ENCODE data around the gene MESP2. TPM values are rescaled to one million over a fixed set of nuclear protein-coding genes. Genes with fewer than 3 reads are reported as not detected.

Gene MESP2
- polyA plus RNA-seq, 3 donors: 0.67 TPM; not detected in 2

DNA sequence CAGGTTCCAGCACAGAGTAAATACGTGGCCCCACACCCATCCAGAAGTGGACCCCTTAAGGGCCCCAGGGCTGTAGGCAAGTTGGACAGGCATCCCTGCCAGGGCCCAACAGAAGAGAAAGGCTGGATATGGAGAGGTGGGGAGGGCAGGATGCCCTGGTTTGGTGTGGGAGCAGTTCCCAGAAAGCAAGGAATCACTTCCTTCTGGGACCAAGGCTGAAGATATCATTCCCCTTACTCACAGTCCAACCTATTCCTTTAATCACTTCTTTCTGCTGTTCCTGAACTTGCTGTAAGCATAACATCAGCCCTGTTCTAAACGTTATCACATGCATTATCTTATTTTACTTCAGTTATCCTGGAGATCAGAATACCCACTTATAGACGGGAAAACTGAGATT, 6.1 kb upstream of the MESP2 start:
- no peak overlapping the region for H3K4me3 Mint-ChIP-seq
- Histone ChIP-seq H3K4me1 (ENCODE audit: control insufficient read depth in 1 of 2, insufficient read depth in 2 of 2, low read length in 2 of 2) (peaks cover 3 to 8% of the 10 kb centered on the region in 2 donors), H3K4me2 (replicated peaks; ENCODE audit: extremely low read depth, low read length, poor library complexity, severe bottlenecking) (no peak overlapping the region), H3K9ac (ENCODE audit: insufficient read depth, low read length, poor library complexity, severe bottlenecking) (no peak overlapping the region), H3K79me2 (ENCODE audit: insufficient read depth, low read length) (no peaks in the 10 kb centered on the region), H3K36me3 (replicated peaks in 1 of 2; ENCODE audit: control insufficient read depth in 1 of 2, insufficient read depth in 2 of 2, low read length in 2 of 2) (no peaks in the 10 kb centered on the region), H3K27ac (ENCODE audit: low read depth in 1 of 2, low read length in 2 of 2) (no peak overlapping the region), H4K20me1 (ENCODE audit: insufficient read depth, low read length) (no peaks in the 10 kb centered on the region), H3K27me3 (ENCODE audit: control insufficient read depth in 2 of 2, insufficient read depth in 2 of 2, low read length in 2 of 2) (no peaks in the 10 kb centered on the region), H3K4me3 (replicated peaks in 1 of 3; ENCODE audit: low read depth in 2 of 3, low read length in 3 of 3) (no peak overlapping the region), H3K9me3 (replicated peaks in 1 of 2; ENCODE audit: control insufficient read depth in 1 of 2, insufficient read depth in 1 of 2, low read length in 2 of 2) (no peaks in the 10 kb centered on the region), H2AFZ (ENCODE audit: insufficient read depth, low read depth, low read length, poor library complexity, severe bottlenecking) (no peak overlapping the region)
- H3K27me3 Mint-ChIP-seq (ENCODE audit: low read depth in 3 of 3): peaks cover 0 to 4% (median 2%) of the 10 kb centered on the region in 3 donors
- no peak overlapping the region for H3K27ac Mint-ChIP-seq
- H3K36me3 Mint-ChIP-seq: peaks cover 0 to 3% of the 10 kb centered on the region in 2 donors
- peaks cover 13% of the 10 kb centered on the region for H3K4me1 Mint-ChIP-seq
- intact Hi-C loops (cut with micrococcal nuclease): no loop called here
- no peak for DNase-seq
- 80% methylated on average over 2 of the region's 3 CpGs for WGBS (ENCODE audit: insufficient coverage)
- TF ChIP-seq, protein P1, sequence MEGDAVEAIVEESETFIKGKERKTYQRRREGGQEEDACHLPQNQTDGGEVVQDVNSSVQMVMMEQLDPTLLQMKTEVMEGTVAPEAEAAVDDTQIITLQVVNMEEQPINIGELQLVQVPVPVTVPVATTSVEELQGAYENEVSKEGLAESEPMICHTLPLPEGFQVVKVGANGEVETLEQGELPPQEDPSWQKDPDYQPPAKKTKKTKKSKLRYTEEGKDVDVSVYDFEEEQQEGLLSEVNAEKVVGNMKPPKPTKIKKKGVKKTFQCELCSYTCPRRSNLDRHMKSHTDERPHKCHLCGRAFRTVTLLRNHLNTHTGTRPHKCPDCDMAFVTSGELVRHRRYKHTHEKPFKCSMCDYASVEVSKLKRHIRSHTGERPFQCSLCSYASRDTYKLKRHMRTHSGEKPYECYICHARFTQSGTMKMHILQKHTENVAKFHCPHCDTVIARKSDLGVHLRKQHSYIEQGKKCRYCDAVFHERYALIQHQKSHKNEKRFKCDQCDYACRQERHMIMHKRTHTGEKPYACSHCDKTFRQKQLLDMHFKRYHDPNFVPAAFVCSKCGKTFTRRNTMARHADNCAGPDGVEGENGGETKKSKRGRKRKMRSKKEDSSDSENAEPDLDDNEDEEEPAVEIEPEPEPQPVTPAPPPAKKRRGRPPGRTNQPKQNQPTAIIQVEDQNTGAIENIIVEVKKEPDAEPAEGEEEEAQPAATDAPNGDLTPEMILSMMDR (IDR thresholded peaks at IDR 0.05): no peak
- no peaks in the 10 kb centered on the region for H3K9me3 Mint-ChIP-seq

DNA sequence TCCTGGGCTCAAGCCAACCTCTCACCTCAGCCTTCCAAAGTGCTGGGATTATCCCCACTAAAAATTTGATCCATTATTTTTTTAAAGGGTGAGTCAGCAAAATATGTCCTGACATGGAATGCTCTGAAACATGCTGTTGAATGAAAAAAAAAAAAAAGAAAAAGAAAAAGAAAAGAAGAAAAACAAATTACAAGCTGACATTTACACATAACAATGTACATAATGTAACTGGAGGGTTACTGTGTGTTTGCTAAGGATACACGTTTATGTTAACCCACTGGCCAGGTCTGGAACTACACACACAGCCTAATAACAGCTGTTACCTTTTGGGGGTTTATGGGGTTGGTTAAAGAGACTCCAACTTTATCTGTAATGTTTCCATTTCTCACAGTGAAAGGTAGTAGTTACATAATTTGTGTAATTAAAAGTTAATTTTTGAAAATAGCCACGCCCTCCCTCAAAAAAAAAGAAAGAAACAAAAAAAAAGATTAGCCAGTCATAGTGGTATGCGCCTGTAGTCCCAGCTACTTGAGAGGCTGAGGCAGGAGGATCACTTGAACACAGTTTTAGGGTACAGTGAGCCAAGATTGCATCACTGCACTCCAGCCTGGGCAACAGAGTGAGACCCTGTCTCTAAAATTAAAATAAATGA, 3.1 kb upstream of the MESP2 start:
- WGBS (ENCODE audit: insufficient coverage): no CpG with 5 or more reads among the region's 3 CpGs
- H3K4me1 Mint-ChIP-seq: peaks cover 13% of the 10 kb centered on the region
- no peak overlapping the region for H3K27ac Mint-ChIP-seq
- no peaks in the 10 kb centered on the region for H3K9me3 Mint-ChIP-seq
- peaks cover 3 to 6% (median 6%) of the 10 kb centered on the region in 3 donors for H3K27me3 Mint-ChIP-seq (ENCODE audit: low read depth in 3 of 3)
- H3K4me3 Mint-ChIP-seq: no peak overlapping the region
- no peak overlapping the region for H3K9ac ChIP-seq (ENCODE audit: insufficient read depth, low read length, poor library complexity, severe bottlenecking)
- H3K4me2 ChIP-seq (replicated peaks; ENCODE audit: extremely low read depth, low read length, poor library complexity, severe bottlenecking): no peak overlapping the region
- TF ChIP-seq, protein P1 (IDR thresholded peaks at IDR 0.05): no peak
- no peaks in the 10 kb centered on the region for H3K79me2 ChIP-seq (ENCODE audit: insufficient read depth, low read length)
- no peak overlapping the region for H3K27ac ChIP-seq (ENCODE audit: low read depth in 1 of 2, low read length in 2 of 2)
- H4K20me1 ChIP-seq (ENCODE audit: insufficient read depth, low read length): no peaks in the 10 kb centered on the region
- H3K36me3 ChIP-seq (replicated peaks in 1 of 2; ENCODE audit: control insufficient read depth in 1 of 2, insufficient read depth in 2 of 2, low read length in 2 of 2): no peaks in the 10 kb centered on the region
- peaks cover 0 to 11% of the 10 kb centered on the region in 2 donors for H3K27me3 ChIP-seq (ENCODE audit: control insufficient read depth in 2 of 2, insufficient read depth in 2 of 2, low read length in 2 of 2)
- peaks cover 0 to 3% of the 10 kb centered on the region in 2 donors for H3K36me3 Mint-ChIP-seq
- intact Hi-C loops (cut with micrococcal nuclease): no loop called here
- H2AFZ ChIP-seq (ENCODE audit: insufficient read depth, low read depth, low read length, poor library complexity, severe bottlenecking): no peak overlapping the region
- H3K4me1 ChIP-seq (ENCODE audit: control insufficient read depth in 1 of 2, insufficient read depth in 2 of 2, low read length in 2 of 2): peaks cover 12 to 19% of the 10 kb centered on the region in 2 donors
- DNase-seq: no peak
- H3K4me3 ChIP-seq (replicated peaks in 1 of 3; ENCODE audit: low read depth in 2 of 3, low read length in 3 of 3): no peak overlapping the region
- H3K9me3 ChIP-seq (replicated peaks in 1 of 2; ENCODE audit: control insufficient read depth in 1 of 2, insufficient read depth in 1 of 2, low read length in 2 of 2): no peaks in the 10 kb centered on the region
